HepG2 (cell line): ENCODE results near the gene AKR7A3. TPM values are rescaled to one million over a fixed set of nuclear protein-coding genes. Genes with fewer than 3 reads are reported as not detected.

Experiments used
- E2F2 ChIP-seq: sonication (generic); formaldehyde crosslinking; IDR thresholded peaks from 2 replicates; pipeline ENCODE4 v1.4.0; 2020; ENCODE audit warnings: missing genetic modification reagents, borderline replicate concordance
- HDAC1 ChIP-seq: sonication (generic); formaldehyde crosslinking; IDR thresholded peaks from 2 replicates; pipeline ENCODE4 v1.5.1; 2020; ENCODE audit warnings: mild to moderate bottlenecking, missing genetic modification reagents
- KLF11 ChIP-seq: IDR thresholded peaks from 2 replicates; pipeline ENCODE4 v1.6.1; 2016; ENCODE audit warnings: missing compliant biosample characterization
- MBNL3 ChIP-seq: fragments of 250-450 bp; sonication (Bioruptor Pico); conservative IDR thresholded peaks from 2 replicates; pipeline ENCODE4 v1.8.0; 2022; ENCODE audit warnings: mild to moderate bottlenecking, inconsistent platforms
- MED1 ChIP-seq: sonication (generic); formaldehyde crosslinking; IDR thresholded peaks from 2 replicates; pipeline ENCODE4 v1.4.0; 2020; ENCODE audit warnings: missing genetic modification reagents
- NFRKB ChIP-seq: fragments of 450-650 bp; IDR thresholded peaks from 2 replicates; pipeline ENCODE4 v1.6.1; 2017
- ONECUT2 ChIP-seq: sonication (generic); formaldehyde crosslinking; IDR thresholded peaks from 2 replicates; pipeline ENCODE4 v1.4.0; 2020; ENCODE audit warnings: missing genetic modification reagents
- RXRB ChIP-seq: IDR thresholded peaks from 2 replicates; pipeline ENCODE4 v1.6.1; 2016; ENCODE audit warnings: borderline replicate concordance, missing genetic modification reagents, missing compliant biosample characterization
- ZBTB10 ChIP-seq: sonication (generic); formaldehyde crosslinking; IDR thresholded peaks from 2 replicates; pipeline ENCODE4 v1.4.0; 2020; ENCODE audit warnings: missing genetic modification reagents, borderline replicate concordance
- ZIK1 ChIP-seq: sonication (generic); formaldehyde crosslinking; IDR thresholded peaks from 2 replicates; pipeline ENCODE4 v1.5.0; 2020; ENCODE audit warnings: mild to moderate bottlenecking, low read depth, missing genetic modification reagents, borderline replicate concordance
- ZNF230 ChIP-seq: sonication (generic); formaldehyde crosslinking; IDR thresholded peaks from 2 replicates; pipeline ENCODE4 v1.4.0; 2020; ENCODE audit warnings: mild to moderate bottlenecking, missing genetic modification reagents
- ZNF34 ChIP-seq: sonication (generic); formaldehyde crosslinking; IDR thresholded peaks from 2 replicates; pipeline ENCODE4 v1.4.0; 2020; ENCODE audit warnings: mild to moderate bottlenecking, missing genetic modification reagents, borderline replicate concordance
- ZNF547 ChIP-seq: sonication (generic); formaldehyde crosslinking; IDR thresholded peaks from 2 replicates; pipeline ENCODE4 v1.5.1; 2020; ENCODE audit warnings: mild to moderate bottlenecking, missing genetic modification reagents
- ZNF569 ChIP-seq: sonication (generic); formaldehyde crosslinking; IDR thresholded peaks from 2 replicates; pipeline ENCODE4 v1.5.0; 2020; ENCODE audit warnings: mild to moderate bottlenecking, missing genetic modification reagents, moderate library complexity, borderline replicate concordance
- ZNF776 ChIP-seq: sonication (generic); formaldehyde crosslinking; IDR thresholded peaks from 2 replicates; pipeline ENCODE4 v1.4.0; 2020; ENCODE audit warnings: mild to moderate bottlenecking, missing genetic modification reagents
- polyA plus RNA-seq, 8 experiments: library from polyadenylated mRNA; depleted of rRNA in 3 of 8; stranded (reverse) in 7 of 8; unstranded in 1 of 8; fragments of >200 nt; fragmentation: Illumina TruSeq in 4 of 8; extraction: Trizol in 4 of 8; gene quantifications; 2 replicates each; pipeline versions ENCODE4 v1.2.1 to v1.2.3, GENCODE V29; 2011 to 2016; ENCODE audit warnings: low read depth in 4 of 8, missing spikeins in 1 of 8, mixed read lengths in 1 of 8; ENCODE audit not compliant: insufficient read depth in 1 of 8
- total RNA-seq, 5 experiments: library from RNA; depleted of rRNA; stranded (reverse); fragments of >200 nt; fragmentation: Illumina TruSeq; extraction: Trizol; gene quantifications; 2 replicates each; pipeline ENCODE4 v1.2.3, GENCODE V29; 2016; ENCODE audit warnings: low read depth in 1 of 5
- TF ChIP-seq, protein P1 (sequence below): IDR thresholded peaks from 2 replicates; pipeline ENCODE4 v1.6.1; 2016; ENCODE audit warnings: missing biosample characterization, missing genetic modification reagents, low read depth
- TF ChIP-seq, protein P2 (sequence below): sonication (generic); formaldehyde crosslinking; IDR thresholded peaks from 2 replicates; pipeline ENCODE4 v1.4.0; 2020; ENCODE audit warnings: missing genetic modification reagents

The AKR7A3 gene
- total and polyA plus RNA-seq, 2 of the 13 experiments (the other 11 are each of a cell fraction or from before 2014, with no cell fraction given): 0.58 to 1.00 TPM

GRCh38 chr1:19311931-19312781 lies 23.6 kb upstream of the AKR7A3 start, which contains the start of the genes AKR7A2 and SLC66A1 (continued):
- no peak for TF ChIP-seq ZNF34
- peak; percentile 7; the same call in 1 of the 2 replicates for TF ChIP-seq RXRB (CRISPR knock-in tag)
- TF ChIP-seq ZBTB10: no peak; the same call in 1 of the 2 replicates
- TF ChIP-seq KLF11 (CRISPR knock-in tag): 0 out of 2 replicates have a peak, but pooled peaks have one; percentile 24
- TF ChIP-seq ZNF230 (CRISPR knock-in tag): peak; percentile 66; the same call in 1 of the 2 replicates
- no peak for TF ChIP-seq MBNL3 (CRISPR knock-in tag)
- TF ChIP-seq, protein P1, sequence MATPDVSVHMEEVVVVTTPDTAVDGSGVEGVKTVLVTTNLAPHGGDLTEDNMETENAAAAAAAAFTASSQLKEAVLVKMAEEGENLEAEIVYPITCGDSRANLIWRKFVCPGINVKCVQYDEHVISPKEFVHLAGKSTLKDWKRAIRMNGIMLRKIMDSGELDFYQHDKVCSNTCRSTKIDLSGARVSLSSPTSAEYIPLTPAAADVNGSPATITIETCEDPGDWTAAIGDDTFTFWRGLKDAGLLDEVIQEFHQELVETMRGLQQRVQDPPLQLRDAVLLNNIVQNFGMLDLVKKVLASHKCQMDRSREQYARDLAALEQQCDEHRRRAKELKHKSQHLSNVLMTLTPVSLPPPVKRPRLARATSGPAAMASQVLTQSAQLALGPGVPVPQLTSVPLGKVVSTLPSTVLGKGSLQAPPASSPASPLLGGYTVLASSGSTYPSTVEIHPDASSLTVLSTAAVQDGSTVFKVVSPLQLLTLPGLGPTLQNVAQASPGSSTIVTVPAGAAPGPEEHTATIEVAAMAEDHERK (CRISPR knock-in tag): no peak
- peak; percentile 51; the same call in 1 of the 2 replicates for TF ChIP-seq HDAC1
- TF ChIP-seq ZNF776: peak; percentile 88
- no peak for TF ChIP-seq NFRKB
- no peak for TF ChIP-seq E2F2 (CRISPR knock-in tag)
- peak; percentile 65; the same call in 1 of the 2 replicates for TF ChIP-seq ZNF547 (CRISPR knock-in tag)
- peak; percentile 85 for TF ChIP-seq ZIK1 (CRISPR knock-in tag)
- TF ChIP-seq, protein P2, sequence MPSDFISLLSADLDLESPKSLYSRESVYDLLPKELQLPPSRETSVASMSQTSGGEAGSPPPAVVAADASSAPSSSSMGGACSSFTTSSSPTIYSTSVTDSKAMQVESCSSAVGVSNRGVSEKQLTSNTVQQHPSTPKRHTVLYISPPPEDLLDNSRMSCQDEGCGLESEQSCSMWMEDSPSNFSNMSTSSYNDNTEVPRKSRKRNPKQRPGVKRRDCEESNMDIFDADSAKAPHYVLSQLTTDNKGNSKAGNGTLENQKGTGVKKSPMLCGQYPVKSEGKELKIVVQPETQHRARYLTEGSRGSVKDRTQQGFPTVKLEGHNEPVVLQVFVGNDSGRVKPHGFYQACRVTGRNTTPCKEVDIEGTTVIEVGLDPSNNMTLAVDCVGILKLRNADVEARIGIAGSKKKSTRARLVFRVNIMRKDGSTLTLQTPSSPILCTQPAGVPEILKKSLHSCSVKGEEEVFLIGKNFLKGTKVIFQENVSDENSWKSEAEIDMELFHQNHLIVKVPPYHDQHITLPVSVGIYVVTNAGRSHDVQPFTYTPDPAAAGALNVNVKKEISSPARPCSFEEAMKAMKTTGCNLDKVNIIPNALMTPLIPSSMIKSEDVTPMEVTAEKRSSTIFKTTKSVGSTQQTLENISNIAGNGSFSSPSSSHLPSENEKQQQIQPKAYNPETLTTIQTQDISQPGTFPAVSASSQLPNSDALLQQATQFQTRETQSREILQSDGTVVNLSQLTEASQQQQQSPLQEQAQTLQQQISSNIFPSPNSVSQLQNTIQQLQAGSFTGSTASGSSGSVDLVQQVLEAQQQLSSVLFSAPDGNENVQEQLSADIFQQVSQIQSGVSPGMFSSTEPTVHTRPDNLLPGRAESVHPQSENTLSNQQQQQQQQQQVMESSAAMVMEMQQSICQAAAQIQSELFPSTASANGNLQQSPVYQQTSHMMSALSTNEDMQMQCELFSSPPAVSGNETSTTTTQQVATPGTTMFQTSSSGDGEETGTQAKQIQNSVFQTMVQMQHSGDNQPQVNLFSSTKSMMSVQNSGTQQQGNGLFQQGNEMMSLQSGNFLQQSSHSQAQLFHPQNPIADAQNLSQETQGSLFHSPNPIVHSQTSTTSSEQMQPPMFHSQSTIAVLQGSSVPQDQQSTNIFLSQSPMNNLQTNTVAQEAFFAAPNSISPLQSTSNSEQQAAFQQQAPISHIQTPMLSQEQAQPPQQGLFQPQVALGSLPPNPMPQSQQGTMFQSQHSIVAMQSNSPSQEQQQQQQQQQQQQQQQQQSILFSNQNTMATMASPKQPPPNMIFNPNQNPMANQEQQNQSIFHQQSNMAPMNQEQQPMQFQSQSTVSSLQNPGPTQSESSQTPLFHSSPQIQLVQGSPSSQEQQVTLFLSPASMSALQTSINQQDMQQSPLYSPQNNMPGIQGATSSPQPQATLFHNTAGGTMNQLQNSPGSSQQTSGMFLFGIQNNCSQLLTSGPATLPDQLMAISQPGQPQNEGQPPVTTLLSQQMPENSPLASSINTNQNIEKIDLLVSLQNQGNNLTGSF (CRISPR knock-in tag): peak; percentile 65; the same call in 1 of the 2 replicates
- TF ChIP-seq ONECUT2 (CRISPR knock-in tag): no peak; the same call in 1 of the 2 replicates
- no peak for TF ChIP-seq ZNF569 (CRISPR knock-in tag)
- 0 out of 2 replicates have a peak, but pooled peaks have one; percentile 19 for TF ChIP-seq MED1 (CRISPR knock-in tag)
